ENCODE data around the gene ASIC5. TPM values are rescaled to one million over a fixed set of nuclear protein-coding genes. Genes with fewer than 3 reads are reported as not detected.

The ASIC5 gene
- total RNA-seq, 4 donors from 2014 or later, result not detected

GRCh38 chr4:155780775-155781174, 85.3 kb downstream of the ASIC5 start:
- no peak for DNase-seq (ENCODE audit: low spot score in 2 of 2)
- peaks cover 0 to 9% (median 3%) of the 10 kb centered on the region in 4 donors for H3K4me1 ChIP-seq
- H3K4me3 ChIP-seq, result no peak overlapping the region
- 73 to 85% methylated on average over 1 of the region's 1 CpG for WGBS, 2 donors
- TF ChIP-seq POLR2A (IDR thresholded peaks at IDR 0.05) (no peak), EP300 (IDR thresholded peaks at IDR 0.05) (no peak), CTCF (IDR thresholded peaks at IDR 0.05) (no peak)
- H3K27me3 ChIP-seq, result no peaks in the 10 kb centered on the region
- H3K9me3 ChIP-seq, result no peaks in the 10 kb centered on the region
- no peak overlapping the region for H3K27ac ChIP-seq
- no peaks in the 10 kb centered on the region for H3K36me3 ChIP-seq

Other genes with a start within 250 kb of the ASIC5 start
- 10 to 100 TPM in 1 of 4 donors, 1 to 10 TPM in 3; 6.7 to 20.3 (median 9.3) TPM for gene GUCY1A1, start 199.4 kb downstream of the ASIC5 start, total RNA-seq
- 10 to 100 TPM in 3 of 4 donors, 1 to 10 TPM in 1; 8.6 to 17.5 (median 12.3) TPM for gene GUCY1B1, start 107.3 kb downstream of the ASIC5 start, total RNA-seq
- not detected for gene TDO2, start 37.4 kb upstream of the ASIC5 start, total RNA-seq
- 10 to 100 TPM in 3 of 4 donors, 1 to 10 TPM in 1; 8.7 to 30.2 (median 26.1) TPM for gene CTSO, start 87.6 kb upstream of the ASIC5 start, total RNA-seq

Measured in tibial nerve (tissue), 4 donors.